Measurements from ENCODE around the gene IGFBP5.

DNA sequence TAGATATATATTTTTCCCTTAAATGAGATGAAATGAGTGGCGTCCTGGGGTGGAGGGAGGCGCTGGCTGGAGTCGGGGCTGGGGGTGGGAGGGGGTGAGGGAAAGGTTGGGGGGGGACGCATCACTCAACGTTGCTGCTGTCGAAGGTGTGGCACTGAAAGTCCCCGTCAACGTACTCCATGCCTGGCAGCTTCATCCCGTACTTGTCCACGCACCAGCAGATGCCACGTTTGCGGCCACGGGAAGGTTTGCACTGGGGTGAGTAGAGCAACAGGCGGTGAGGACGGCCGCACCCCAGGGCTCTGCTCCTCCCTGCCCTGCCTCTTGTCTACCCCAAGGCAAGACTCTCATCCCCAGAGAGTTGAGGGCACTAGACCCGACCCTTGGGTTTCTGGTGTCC is 18.7 kb downstream of the IGFBP5 start:
- TF ChIP-seq EGR1 (IDR thresholded peaks at IDR 0.05): no peak
- no peak for TF ChIP-seq TAF1 (IDR thresholded peaks at IDR 0.05; ENCODE audit: low read depth)
- TF ChIP-seq FOXM1 (IDR thresholded peaks at IDR 0.05; ENCODE audit: borderline replicate concordance, low read depth): no peak
- TF ChIP-seq RAD21 (IDR thresholded peaks at IDR 0.05; ENCODE audit: low read depth): no peak
- no peak for TF ChIP-seq MAX (IDR thresholded peaks at IDR 0.05)
- no peak for TF ChIP-seq CEBPB (IDR thresholded peaks at IDR 0.05)
- TF ChIP-seq YY1 (IDR thresholded peaks at IDR 0.05; ENCODE audit: low read depth): no peak
- TF ChIP-seq CREB1 (IDR thresholded peaks at IDR 0.05; ENCODE audit: low read depth): no peak
- TF ChIP-seq, protein P1, sequence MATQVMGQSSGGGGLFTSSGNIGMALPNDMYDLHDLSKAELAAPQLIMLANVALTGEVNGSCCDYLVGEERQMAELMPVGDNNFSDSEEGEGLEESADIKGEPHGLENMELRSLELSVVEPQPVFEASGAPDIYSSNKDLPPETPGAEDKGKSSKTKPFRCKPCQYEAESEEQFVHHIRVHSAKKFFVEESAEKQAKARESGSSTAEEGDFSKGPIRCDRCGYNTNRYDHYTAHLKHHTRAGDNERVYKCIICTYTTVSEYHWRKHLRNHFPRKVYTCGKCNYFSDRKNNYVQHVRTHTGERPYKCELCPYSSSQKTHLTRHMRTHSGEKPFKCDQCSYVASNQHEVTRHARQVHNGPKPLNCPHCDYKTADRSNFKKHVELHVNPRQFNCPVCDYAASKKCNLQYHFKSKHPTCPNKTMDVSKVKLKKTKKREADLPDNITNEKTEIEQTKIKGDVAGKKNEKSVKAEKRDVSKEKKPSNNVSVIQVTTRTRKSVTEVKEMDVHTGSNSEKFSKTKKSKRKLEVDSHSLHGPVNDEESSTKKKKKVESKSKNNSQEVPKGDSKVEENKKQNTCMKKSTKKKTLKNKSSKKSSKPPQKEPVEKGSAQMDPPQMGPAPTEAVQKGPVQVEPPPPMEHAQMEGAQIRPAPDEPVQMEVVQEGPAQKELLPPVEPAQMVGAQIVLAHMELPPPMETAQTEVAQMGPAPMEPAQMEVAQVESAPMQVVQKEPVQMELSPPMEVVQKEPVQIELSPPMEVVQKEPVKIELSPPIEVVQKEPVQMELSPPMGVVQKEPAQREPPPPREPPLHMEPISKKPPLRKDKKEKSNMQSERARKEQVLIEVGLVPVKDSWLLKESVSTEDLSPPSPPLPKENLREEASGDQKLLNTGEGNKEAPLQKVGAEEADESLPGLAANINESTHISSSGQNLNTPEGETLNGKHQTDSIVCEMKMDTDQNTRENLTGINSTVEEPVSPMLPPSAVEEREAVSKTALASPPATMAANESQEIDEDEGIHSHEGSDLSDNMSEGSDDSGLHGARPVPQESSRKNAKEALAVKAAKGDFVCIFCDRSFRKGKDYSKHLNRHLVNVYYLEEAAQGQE (IDR thresholded peaks at IDR 0.05; ENCODE audit: low read depth): no peak
- TF ChIP-seq EP300 (IDR thresholded peaks at IDR 0.05; ENCODE audit: borderline replicate concordance): no peak
- no peak for TF ChIP-seq TEAD4 (IDR thresholded peaks at IDR 0.05)
- no peak for TF ChIP-seq ZBTB7A (IDR thresholded peaks at IDR 0.05; ENCODE audit: low read depth)
- no peak for TF ChIP-seq USF1 (IDR thresholded peaks at IDR 0.05)
